HEK293 (cell line): ENCODE results near the gene WNT4.

Experiments
- CTCF ChIA-PET: fragments of 350-600 bp; formaldehyde crosslinking; extraction: SDS; loops from one replicate; lab custom pipeline; 2021; ENCODE audit warnings: antibody characterized with exemption; lab: Yijun Ruan, JAX
- POLR2A ChIA-PET: fragments of 300-600 bp; formaldehyde crosslinking; extraction: SDS; loops from one replicate; lab custom pipeline; 2020; ENCODE audit warnings: antibody characterized with exemption, inconsistent platforms; lab: Yijun Ruan, JAX
- H3K27ac ChIP-seq: fragments of 200-500 bp; sonication (Bioruptor generic); 2 replicates; pipeline ENCODE4 v1.5.1; 2014; ENCODE audit warnings: low read depth, low read length, control low read depth, inconsistent platforms; ENCODE audit errors: extremely low read depth
- H3K36me3 ChIP-seq, 2 experiments: fragments of 200-500 bp in 1 of 2; sonication (Bioruptor generic) in 1 of 2; 1 replicate in 1 of 2; 2 replicates in 1 of 2; pipeline ENCODE4 v1.5.1; 2014 to 2017; ENCODE audit warnings: inconsistent platforms in 2 of 2, low read length in 2 of 2; ENCODE audit not compliant: control insufficient read depth in 2 of 2, insufficient read depth in 1 of 2
- H3K4me1 ChIP-seq: fragments of 200-500 bp; sonication (Bioruptor generic); 2 replicates; pipeline ENCODE4 v1.5.1; 2014; ENCODE audit warnings: mild to moderate bottlenecking, low read length, inconsistent platforms; ENCODE audit not compliant: control insufficient read depth, insufficient read depth
- H3K4me3 ChIP-seq: 2 replicates; pipeline ENCODE4 v1.5.1; 2011; ENCODE audit warnings: low read depth, mild to moderate bottlenecking, control low read depth, low read length, moderate library complexity
- H3K9me3 ChIP-seq: fragments of 200-500 bp; sonication (Bioruptor generic); 2 replicates; pipeline ENCODE4 v1.5.1; 2014; ENCODE audit warnings: low read depth, low read length, inconsistent platforms; ENCODE audit not compliant: control insufficient read depth, insufficient read depth
- BCL11B ChIP-seq: fragments of 450-650 bp; formaldehyde crosslinking; IDR thresholded peaks from 2 replicates; pipeline ENCODE4 v1.5.1; 2016; ENCODE audit warnings: low read depth, missing biosample characterization, missing genetic modification characterization
- FEZF1 ChIP-seq: fragments of 450-650 bp; formaldehyde crosslinking; IDR thresholded peaks from 2 replicates; pipeline ENCODE4 v1.5.1; 2016; ENCODE audit warnings: missing biosample characterization, missing genetic modification characterization
- KLF10 ChIP-seq: fragments of 450-650 bp; IDR thresholded peaks from 2 replicates; pipeline ENCODE4 v1.5.1; 2018; ENCODE audit warnings: missing biosample characterization, mild to moderate bottlenecking, missing genetic modification characterization
- PRDM2 ChIP-seq: fragments of 450-650 bp; formaldehyde crosslinking; IDR thresholded peaks from 2 replicates; pipeline ENCODE4 v1.5.1; 2016; ENCODE audit warnings: missing biosample characterization, missing genetic modification characterization, borderline replicate concordance
- ZBTB21 ChIP-seq: fragments of 450-650 bp; formaldehyde crosslinking; IDR thresholded peaks from 2 replicates; pipeline ENCODE4 v1.5.1; 2017; ENCODE audit warnings: missing biosample characterization, missing genetic modification characterization
- ZNF146 ChIP-seq: fragments of 450-650 bp; formaldehyde crosslinking; IDR thresholded peaks from 2 replicates; pipeline ENCODE4 v1.5.1; 2016; ENCODE audit warnings: missing biosample characterization, missing genetic modification characterization
- ZNF549 ChIP-seq: fragments of 450-650 bp; IDR thresholded peaks from 2 replicates; pipeline ENCODE4 v1.5.1; 2018; ENCODE audit warnings: missing biosample characterization, missing genetic modification characterization, mild to moderate bottlenecking, inconsistent platforms, moderate library complexity
- ZNF621 ChIP-seq: fragments of 450-650 bp; formaldehyde crosslinking; IDR thresholded peaks from 2 replicates; pipeline ENCODE4 v1.5.1; 2017; ENCODE audit warnings: missing biosample characterization, missing genetic modification characterization
- ZNF654 ChIP-seq: fragments of 450-650 bp; formaldehyde crosslinking; IDR thresholded peaks from 2 replicates; pipeline ENCODE4 v1.5.1; 2016; ENCODE audit warnings: low read depth, missing biosample characterization, missing genetic modification characterization
- ZNF660 ChIP-seq: fragments of 450-650 bp; IDR thresholded peaks from 2 replicates; pipeline ENCODE4 v1.5.1; 2018; ENCODE audit warnings: missing biosample characterization, mild to moderate bottlenecking, missing genetic modification characterization
- ZNF664 ChIP-seq: fragments of 450-650 bp; formaldehyde crosslinking; IDR thresholded peaks from 2 replicates; pipeline ENCODE4 v1.5.1; 2016; ENCODE audit warnings: missing biosample characterization, missing genetic modification characterization
- ZNF830 ChIP-seq: fragments of 450-650 bp; IDR thresholded peaks from 2 replicates; pipeline ENCODE4 v1.5.0; 2018; ENCODE audit warnings: missing biosample characterization, missing genetic modification characterization, low read depth, mild to moderate bottlenecking, moderate library complexity
- ZSCAN23 ChIP-seq: fragments of 450-650 bp; formaldehyde crosslinking; IDR thresholded peaks from 2 replicates; pipeline ENCODE4 v1.5.1; 2016; ENCODE audit warnings: missing biosample characterization, missing genetic modification characterization
- TF ChIP-seq, protein P1 (sequence below): fragments of 450-650 bp; formaldehyde crosslinking; IDR thresholded peaks from 2 replicates; pipeline ENCODE4 v1.5.1; 2016; ENCODE audit warnings: missing biosample characterization, missing genetic modification characterization
- TF ChIP-seq, protein P2 (sequence below): fragments of 450-650 bp; formaldehyde crosslinking; IDR thresholded peaks from 2 replicates; pipeline ENCODE4 v1.5.1; 2016; ENCODE audit warnings: missing biosample characterization, missing genetic modification characterization

Gene WNT4

DNA sequence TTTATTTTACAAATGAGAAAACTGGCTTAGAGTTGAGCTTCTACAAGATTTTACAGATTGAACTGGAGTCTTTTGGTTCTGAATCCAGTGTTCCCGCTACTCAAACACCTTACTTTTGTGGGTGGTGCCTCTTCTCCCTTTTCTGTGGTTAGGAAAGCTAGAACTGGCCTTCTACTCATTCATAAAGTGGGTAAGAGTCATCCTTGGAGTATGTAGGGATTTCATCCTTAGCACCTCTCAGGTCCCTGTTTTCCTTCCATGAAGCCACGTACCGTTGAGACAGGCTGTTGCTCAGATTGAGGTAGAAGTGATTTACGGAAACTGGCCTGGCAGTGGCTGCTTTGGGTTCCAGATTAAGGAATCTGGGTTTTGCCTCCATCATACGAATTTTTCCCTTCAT lies 35.8 kb downstream of the WNT4 start:
- Histone ChIP-seq H3K27ac (no peak overlapping the region), H3K4me3 (no peak overlapping the region), H3K9me3 (no peaks in the 10 kb centered on the region), H3K36me3 (peaks cover 0 to 67% of the 10 kb centered on the region in 2 experiments; a peak in 1 of 3 replicates), H3K4me1 (peaks cover 3% of the 10 kb centered on the region; the same call in 1 of the 2 replicates)
- ChIA-PET POLR2A (interaction anchor here (0.6 kb wide), 1 partner anchor 507 kb away, joined by 4 read pairs; no protein-coding TSS in a partner anchor), CTCF (interaction anchor here (0.7 to 4.9 kb wide), 5 partner anchors 24 to 535 kb away, joined by 3 to 27 read pairs (median 4); no protein-coding TSS in a partner anchor)
- no peak for TF ChIP-seq KLF10 (tag by site-specific recombination)

DNA sequence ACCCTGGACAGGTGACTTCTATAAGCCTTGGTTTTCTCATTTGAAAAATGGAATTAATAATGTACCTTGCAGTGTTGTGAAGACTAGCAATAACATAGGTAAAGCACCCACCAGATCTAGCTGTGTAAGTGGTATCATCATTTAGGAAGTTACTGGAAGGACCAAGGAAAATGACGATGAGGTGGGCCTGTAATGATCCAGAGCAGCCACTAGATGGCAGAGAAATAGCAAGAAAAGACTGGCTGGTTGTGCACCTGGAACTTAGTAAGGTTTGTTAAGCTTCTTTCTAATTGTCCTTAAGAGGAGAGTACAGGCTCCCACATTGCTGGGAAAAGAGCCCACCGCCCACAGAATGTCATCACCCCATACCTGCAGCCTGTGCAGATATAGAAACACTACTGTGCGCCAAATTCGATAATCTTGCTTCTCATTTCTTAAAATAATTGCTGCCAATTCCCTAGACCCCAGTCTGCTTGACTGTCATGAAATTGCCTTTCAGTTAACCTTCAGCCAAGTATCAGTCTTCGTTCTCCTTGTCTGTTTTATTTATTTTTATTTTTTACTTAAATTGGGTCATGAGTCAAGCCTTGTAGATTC lies 37.2 kb downstream of the WNT4 start:
- Histone ChIP-seq H3K9me3 (no peaks in the 10 kb centered on the region), H3K27ac (no peak overlapping the region), H3K4me1 (peaks cover 4% of the 10 kb centered on the region; the same call in 1 of the 2 replicates), H3K36me3 (peaks cover 0 to 55% of the 10 kb centered on the region in 2 experiments; a peak in 1 of 3 replicates), H3K4me3 (no peak overlapping the region)
- TF ChIP-seq ZNF621 (no peak), ZNF549 (no peak), FEZF1 (tag by site-specific recombination) (no peak), ZBTB21 (tag by site-specific recombination) (no peak), ZNF830 (tag by site-specific recombination) (no peak), ZNF660 (tag by site-specific recombination) (no peak), ZNF654 (tag by site-specific recombination) (peak; percentile 80), PRDM2 (tag by site-specific recombination) (no peak)
- TF ChIP-seq, protein P1, sequence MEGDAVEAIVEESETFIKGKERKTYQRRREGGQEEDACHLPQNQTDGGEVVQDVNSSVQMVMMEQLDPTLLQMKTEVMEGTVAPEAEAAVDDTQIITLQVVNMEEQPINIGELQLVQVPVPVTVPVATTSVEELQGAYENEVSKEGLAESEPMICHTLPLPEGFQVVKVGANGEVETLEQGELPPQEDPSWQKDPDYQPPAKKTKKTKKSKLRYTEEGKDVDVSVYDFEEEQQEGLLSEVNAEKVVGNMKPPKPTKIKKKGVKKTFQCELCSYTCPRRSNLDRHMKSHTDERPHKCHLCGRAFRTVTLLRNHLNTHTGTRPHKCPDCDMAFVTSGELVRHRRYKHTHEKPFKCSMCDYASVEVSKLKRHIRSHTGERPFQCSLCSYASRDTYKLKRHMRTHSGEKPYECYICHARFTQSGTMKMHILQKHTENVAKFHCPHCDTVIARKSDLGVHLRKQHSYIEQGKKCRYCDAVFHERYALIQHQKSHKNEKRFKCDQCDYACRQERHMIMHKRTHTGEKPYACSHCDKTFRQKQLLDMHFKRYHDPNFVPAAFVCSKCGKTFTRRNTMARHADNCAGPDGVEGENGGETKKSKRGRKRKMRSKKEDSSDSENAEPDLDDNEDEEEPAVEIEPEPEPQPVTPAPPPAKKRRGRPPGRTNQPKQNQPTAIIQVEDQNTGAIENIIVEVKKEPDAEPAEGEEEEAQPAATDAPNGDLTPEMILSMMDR (tag by site-specific recombination): 0 out of 2 replicates have a peak, but pooled peaks have one; percentile 52
- POLR2A ChIA-PET: no interaction called here
- CTCF ChIA-PET: interaction anchor here (0.6 to 4.9 kb wide), 16 partner anchors 12 to 536 kb away, joined by 3 to 27 read pairs (median 4); no protein-coding TSS in a partner anchor

- TF ChIP-seq, protein P2, sequence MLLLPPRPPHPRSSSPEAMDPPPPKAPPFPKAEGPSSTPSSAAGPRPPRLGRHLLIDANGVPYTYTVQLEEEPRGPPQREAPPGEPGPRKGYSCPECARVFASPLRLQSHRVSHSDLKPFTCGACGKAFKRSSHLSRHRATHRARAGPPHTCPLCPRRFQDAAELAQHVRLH (tag by site-specific recombination): peak; percentile 89
- TF ChIP-seq ZNF664 (peak; percentile 75), BCL11B (no peak), ZNF146 (tag by site-specific recombination) (peak; percentile 99), ZSCAN23 (tag by site-specific recombination) (no peak)
- Histone ChIP-seq H3K4me3 (no peak overlapping the region), H3K27ac (no peak overlapping the region), H3K4me1 (peaks cover 4% of the 10 kb centered on the region; the same call in 1 of the 2 replicates), H3K36me3 (peaks cover 0 to 61% of the 10 kb centered on the region in 2 experiments; a peak in 1 of 3 replicates), H3K9me3 (no peaks in the 10 kb centered on the region)
- ChIA-PET POLR2A (no interaction called here), CTCF (interaction anchor here (0.6 to 4.9 kb wide), 16 partner anchors 12 to 537 kb away, joined by 3 to 27 read pairs (median 4); no protein-coding TSS in a partner anchor)
Measured at GRCh38 chr1:22104865-22105437, 37.9 kb downstream of the WNT4 start.
